ENCODE results near the gene EPHB2. TPM values are rescaled to one million over a fixed set of nuclear protein-coding genes. Genes with fewer than 3 reads are reported as not detected.

Gene EPHB2
- total RNA-seq, 3 donors from 2014 or later, result 22.7 to 76.7 (median 70.8) TPM

DNA sequence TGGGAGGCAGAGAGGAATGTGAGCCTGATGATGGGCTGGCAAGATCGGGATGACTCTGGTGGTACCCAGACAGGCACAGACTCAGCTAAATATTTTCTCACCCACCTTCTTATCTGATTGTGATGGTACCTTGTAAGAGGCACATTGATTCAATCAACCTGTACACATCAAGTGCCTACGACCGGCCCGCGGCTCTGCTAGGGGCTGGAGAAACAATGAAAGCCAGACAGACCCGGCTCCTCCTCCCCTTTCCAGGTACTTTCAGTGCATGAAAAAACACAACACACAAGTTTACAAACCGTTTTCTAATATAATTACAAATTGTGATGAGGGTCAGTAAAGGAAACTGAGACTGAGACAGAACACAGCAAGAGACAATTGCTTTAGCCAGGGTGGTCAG, 147.0 kb downstream of the EPHB2 start:
- Histone ChIP-seq H3K4me3 (no peak overlapping the region), H3K9me3 (no peaks in the 10 kb centered on the region), H3K4me1 (ENCODE audit: low read depth) (no peaks in the 10 kb centered on the region), H3K36me3 (ENCODE audit: low read depth) (no peaks in the 10 kb centered on the region)
- DNase-seq (no peak), ATAC-seq (no peak)
- intact Hi-C loops (cut with DNase I, micrococcal nuclease), result no loop called here
- TF ChIP-seq, protein P1, sequence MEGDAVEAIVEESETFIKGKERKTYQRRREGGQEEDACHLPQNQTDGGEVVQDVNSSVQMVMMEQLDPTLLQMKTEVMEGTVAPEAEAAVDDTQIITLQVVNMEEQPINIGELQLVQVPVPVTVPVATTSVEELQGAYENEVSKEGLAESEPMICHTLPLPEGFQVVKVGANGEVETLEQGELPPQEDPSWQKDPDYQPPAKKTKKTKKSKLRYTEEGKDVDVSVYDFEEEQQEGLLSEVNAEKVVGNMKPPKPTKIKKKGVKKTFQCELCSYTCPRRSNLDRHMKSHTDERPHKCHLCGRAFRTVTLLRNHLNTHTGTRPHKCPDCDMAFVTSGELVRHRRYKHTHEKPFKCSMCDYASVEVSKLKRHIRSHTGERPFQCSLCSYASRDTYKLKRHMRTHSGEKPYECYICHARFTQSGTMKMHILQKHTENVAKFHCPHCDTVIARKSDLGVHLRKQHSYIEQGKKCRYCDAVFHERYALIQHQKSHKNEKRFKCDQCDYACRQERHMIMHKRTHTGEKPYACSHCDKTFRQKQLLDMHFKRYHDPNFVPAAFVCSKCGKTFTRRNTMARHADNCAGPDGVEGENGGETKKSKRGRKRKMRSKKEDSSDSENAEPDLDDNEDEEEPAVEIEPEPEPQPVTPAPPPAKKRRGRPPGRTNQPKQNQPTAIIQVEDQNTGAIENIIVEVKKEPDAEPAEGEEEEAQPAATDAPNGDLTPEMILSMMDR (IDR thresholded peaks at IDR 0.05), result no peak

DNA sequence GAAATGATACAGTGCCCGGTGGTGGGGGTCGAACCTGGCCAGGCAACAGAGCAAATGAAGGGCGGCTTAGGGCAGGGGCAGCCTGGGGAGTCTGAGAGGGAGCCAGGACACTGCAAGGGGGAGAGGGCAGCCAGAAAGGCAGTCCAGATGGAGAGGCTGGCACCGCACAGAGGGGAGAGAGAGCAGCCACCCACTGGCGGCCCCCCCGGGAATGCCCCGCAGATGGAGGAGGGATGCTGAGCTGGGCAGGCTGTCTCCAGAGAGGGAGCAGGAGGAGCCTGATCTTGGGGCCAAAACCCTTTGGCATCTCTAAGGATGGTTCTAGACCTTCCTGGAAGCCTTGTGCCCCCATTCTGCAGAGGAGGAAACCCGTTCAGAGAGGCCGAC, 149.8 kb downstream of the EPHB2 start:
- ATAC-seq, result no peak

DNA sequence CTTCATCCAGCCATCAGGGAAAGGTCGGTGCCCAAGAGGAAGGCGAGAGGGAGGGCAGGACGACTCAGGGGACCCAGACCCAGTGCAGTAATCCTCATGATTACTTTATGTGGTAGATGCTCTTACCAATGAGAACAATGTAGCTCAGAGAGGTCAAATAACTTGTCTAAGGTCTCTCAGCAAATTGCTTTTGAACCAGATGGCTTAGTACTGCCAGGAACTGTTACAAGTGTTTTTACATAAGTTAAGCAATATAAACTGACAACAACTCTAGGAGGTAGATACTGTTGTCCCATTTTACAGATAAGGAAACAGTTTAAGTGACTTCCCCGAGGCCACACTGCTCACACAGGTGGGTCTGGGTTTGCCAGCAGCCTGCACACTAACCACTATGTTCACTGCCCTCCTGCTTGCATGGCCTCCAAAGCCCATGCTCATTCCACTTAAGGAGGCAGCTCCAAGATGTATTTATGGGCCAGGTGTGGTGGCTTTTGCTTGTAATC, 150.3 kb downstream of the EPHB2 start:
- Histone ChIP-seq H3K4me1 (ENCODE audit: low read depth) (no peaks in the 10 kb centered on the region), H3K9me3 (no peaks in the 10 kb centered on the region), H3K4me3 (no peak overlapping the region), H3K36me3 (ENCODE audit: low read depth) (no peaks in the 10 kb centered on the region)
- DNase-seq (no peak), ATAC-seq (no peak)
- intact Hi-C loops (cut with DNase I, micrococcal nuclease), result loop anchor here in 1 of 2 donors (10.0 kb wide), 1 partner anchor 156 kb away; no protein-coding TSS in a partner anchor
- TF ChIP-seq, protein P1 (IDR thresholded peaks at IDR 0.05), result no peak

More for the DNA sequence above, 149.8 kb downstream of the EPHB2 start:
- Histone ChIP-seq H3K4me3 (no peak overlapping the region), H3K9me3 (no peaks in the 10 kb centered on the region), H3K4me1 (ENCODE audit: low read depth) (no peaks in the 10 kb centered on the region), H3K36me3 (ENCODE audit: low read depth) (no peaks in the 10 kb centered on the region)
- TF ChIP-seq, protein P1 (IDR thresholded peaks at IDR 0.05), result no peak
- intact Hi-C loops (cut with DNase I, micrococcal nuclease), result loop anchor here in 1 of 2 donors (10.0 kb wide), 1 partner anchor 156 kb away; no protein-coding TSS in a partner anchor
- DNase-seq, result no peak

DNA sequence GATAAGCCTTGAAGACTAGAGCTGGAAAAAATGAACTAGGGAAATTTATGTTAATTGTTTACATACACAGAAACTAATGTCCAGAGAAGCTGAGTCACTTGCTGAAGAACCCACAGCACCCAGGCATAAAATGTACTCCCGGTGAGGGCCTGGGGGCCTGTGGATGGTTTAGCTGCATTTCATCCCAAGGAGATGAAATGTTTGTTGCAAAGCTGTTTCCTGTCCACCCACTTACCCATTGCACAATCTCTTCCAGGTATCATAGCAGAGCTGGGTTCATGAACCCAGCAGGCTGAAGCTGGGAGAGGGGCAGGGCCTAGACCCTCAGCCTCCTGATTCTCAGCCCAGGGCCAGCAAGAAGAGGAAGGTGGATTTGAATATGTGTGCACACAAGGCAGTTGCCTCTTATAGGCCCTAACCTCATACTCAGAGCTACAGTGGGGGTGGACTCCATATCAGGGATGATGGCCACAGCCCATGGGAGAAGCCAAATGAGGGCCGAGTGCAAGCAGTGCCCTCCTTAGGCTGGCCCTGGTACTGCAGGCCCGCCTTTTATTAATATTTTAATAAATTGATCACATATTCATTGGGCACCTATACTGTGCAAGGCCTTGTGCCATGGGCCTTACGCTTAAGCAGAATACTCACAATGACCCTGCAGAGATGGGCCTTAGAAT, 151.3 kb downstream of the EPHB2 start:
- Histone ChIP-seq H3K4me3 (no peak overlapping the region), H3K36me3 (ENCODE audit: low read depth) (no peaks in the 10 kb centered on the region), H3K9me3 (no peaks in the 10 kb centered on the region), H3K4me1 (ENCODE audit: low read depth) (no peaks in the 10 kb centered on the region)
- TF ChIP-seq, protein P1 (IDR thresholded peaks at IDR 0.05), result peak; percentile 74
- DNase-seq (peak in 1 of 3 donors; percentile 39), ATAC-seq (peak; percentile 75)
- intact Hi-C loops (cut with DNase I, micrococcal nuclease), result loop anchor here in 1 of 2 donors (10.0 kb wide), 1 partner anchor 157 kb away; no protein-coding TSS in a partner anchor

DNA sequence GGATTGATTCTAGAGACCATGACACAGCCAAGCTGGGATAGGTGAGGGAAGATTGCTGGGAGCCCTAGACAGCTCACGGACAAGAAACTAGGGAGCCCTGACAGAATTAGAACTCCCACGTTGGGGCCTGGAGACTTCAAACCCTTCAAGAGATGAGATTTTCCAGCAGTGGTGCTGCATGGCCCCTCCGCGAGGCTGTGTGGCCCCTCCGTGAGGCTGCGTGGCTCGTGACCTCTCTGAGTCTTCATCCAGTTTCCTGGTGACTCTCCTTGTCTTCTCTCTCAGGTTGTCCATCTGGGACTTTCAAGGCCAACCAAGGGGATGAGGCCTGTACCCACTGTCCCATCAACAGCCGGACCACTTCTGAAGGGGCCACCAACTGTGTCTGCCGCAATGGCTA, 152.1 kb downstream of the EPHB2 start:
- Histone ChIP-seq H3K9me3 (no peaks in the 10 kb centered on the region), H3K4me1 (ENCODE audit: low read depth) (no peaks in the 10 kb centered on the region), H3K4me3 (no peak overlapping the region), H3K36me3 (ENCODE audit: low read depth) (no peaks in the 10 kb centered on the region)
- intact Hi-C loops (cut with DNase I, micrococcal nuclease), result loop anchor here in 1 of 2 donors (10.0 kb wide), 1 partner anchor 158 kb away; no protein-coding TSS in a partner anchor
- ATAC-seq (no peak), DNase-seq (no peak)
- TF ChIP-seq, protein P1 (IDR thresholded peaks at IDR 0.05), result no peak
